K562 (cell line): ENCODE data around the gene ANAPC16. TPM values are rescaled to one million over a fixed set of nuclear protein-coding genes. Genes with fewer than 3 reads are reported as not detected.

Source experiments
- CBX3 ChIP-seq, 2 experiments: IDR thresholded peaks; 1 replicate in 1 of 2; 2 replicates in 1 of 2; pipeline ENCODE4 v1.6.1; 2012; ENCODE audit warnings: inconsistent platforms in 2 of 2, low read length in 2 of 2, borderline replicate concordance in 1 of 2, control low read depth in 1 of 2
- KLF13 ChIP-seq: fragments of 450-650 bp; IDR thresholded peaks from 2 replicates; pipeline ENCODE4 v1.6.1; 2016; ENCODE audit warnings: missing genetic modification characterization, low read depth, mild to moderate bottlenecking, missing compliant biosample characterization, moderate library complexity, borderline replicate concordance
- LEF1 ChIP-seq: fragments of 450-650 bp; IDR thresholded peaks from 2 replicates; pipeline ENCODE4 v1.6.1; 2016; ENCODE audit warnings: mild to moderate bottlenecking
- PTRF ChIP-seq: fragments of 450-650 bp; IDR thresholded peaks from 2 replicates; pipeline ENCODE4 v1.6.1; 2016; ENCODE audit warnings: mild to moderate bottlenecking, missing genetic modification characterization, missing compliant biosample characterization
- RBBP5 ChIP-seq: fragments of 200-600 bp; sonication (generic); IDR thresholded peaks from 2 replicates; pipeline ENCODE4 v1.6.1; 2012; ENCODE audit warnings: borderline replicate concordance, mild to moderate bottlenecking, low read length, control low read depth, inconsistent platforms; ENCODE audit not compliant: insufficient read depth, poor library complexity, severe bottlenecking
- RCOR1 ChIP-seq, 2 experiments: IDR thresholded peaks; 2 replicates each; pipeline ENCODE4 v1.6.1; 2012; ENCODE audit warnings: low read depth in 2 of 2, low read length in 2 of 2, borderline replicate concordance in 1 of 2, improper control_type of control experiment in 1 of 2
- SIN3A ChIP-seq, 2 experiments: fragments of 150-350 bp in 1 of 2; IDR thresholded peaks; 2 replicates each; pipeline ENCODE4 v1.6.1; 2011 to 2016; ENCODE audit warnings: borderline replicate concordance in 2 of 2, low read depth in 2 of 2, low read length in 2 of 2, mild to moderate bottlenecking in 2 of 2, moderate library complexity in 2 of 2; ENCODE audit not compliant: control insufficient read depth in 1 of 2
- SUPT5H ChIP-seq: fragments of 450-650 bp; IDR thresholded peaks from 2 replicates; pipeline ENCODE4 v1.6.1; 2016
- THRAP3 ChIP-seq: fragments of 450-650 bp; IDR thresholded peaks from 2 replicates; pipeline ENCODE4 v1.6.1; 2016; ENCODE audit warnings: mild to moderate bottlenecking, inconsistent platforms, borderline replicate concordance
- ZNF384 ChIP-seq: IDR thresholded peaks from 2 replicates; pipeline ENCODE4 v1.6.1; 2012; ENCODE audit warnings: low read depth, low read length, improper control_type of control experiment
- ZNF79 ChIP-seq: fragments of 250-450 bp; sonication (Bioruptor Pico); IDR thresholded peaks from 2 replicates; pipeline ENCODE4 v1.4.0; 2020; ENCODE audit warnings: low read depth, mild to moderate bottlenecking, moderate library complexity
- polyA plus RNA-seq, 8 experiments: library from polyadenylated mRNA; depleted of rRNA in 4 of 8; stranded (reverse) in 5 of 8; unstranded in 3 of 8; fragments of >200 nt; fragmentation: Nextera tagmentation in 2 of 8; fragmentation: Illumina TruSeq in 1 of 8; extraction: Ambion mirVana in 2 of 8; extraction: Trizol in 1 of 8; gene quantifications; 2 replicates each; pipeline versions ENCODE4 v1.2.1 to v1.2.3, GENCODE V29; 2011 to 2014; ENCODE audit warnings: inconsistent platforms in 1 of 8, missing spikeins in 1 of 8
- total RNA-seq, 7 experiments: library from RNA; depleted of rRNA in 6 of 7; stranded (reverse); fragments of >200 nt in 6 of 7; fragmentation: Illumina TruSeq in 2 of 7; extraction: Trizol in 2 of 7; gene quantifications; 2 replicates each; pipeline versions ENCODE4 v1.2.1 to v1.2.3, GENCODE V29; 2011 to 2021; ENCODE audit warnings: low replicate concordance in 1 of 7
- TF ChIP-seq, protein P1 (sequence below): sonication (generic); formaldehyde crosslinking; IDR thresholded peaks from 2 replicates; pipeline ENCODE4 v1.8.0; 2023; ENCODE audit warnings: mild to moderate bottlenecking, missing genetic modification reagents
- TF ChIP-seq, protein P2 (sequence below): sonication (generic); formaldehyde crosslinking; IDR thresholded peaks from 2 replicates; pipeline ENCODE4 v1.4.0; 2020; ENCODE audit warnings: mild to moderate bottlenecking, missing genetic modification reagents
- TF ChIP-seq, protein P3 (sequence below): fragments of 250-450 bp; sonication (Bioruptor Pico); IDR thresholded peaks from 2 replicates; pipeline ENCODE4 v1.5.0; 2021; ENCODE audit warnings: mild to moderate bottlenecking, borderline replicate concordance

ANAPC16 gene
- total and polyA plus RNA-seq, 9 of the 15 experiments (the other 6 are each of a cell fraction or from before 2014, with no cell fraction given), result 42.6 to 208 (median 108) TPM

DNA sequence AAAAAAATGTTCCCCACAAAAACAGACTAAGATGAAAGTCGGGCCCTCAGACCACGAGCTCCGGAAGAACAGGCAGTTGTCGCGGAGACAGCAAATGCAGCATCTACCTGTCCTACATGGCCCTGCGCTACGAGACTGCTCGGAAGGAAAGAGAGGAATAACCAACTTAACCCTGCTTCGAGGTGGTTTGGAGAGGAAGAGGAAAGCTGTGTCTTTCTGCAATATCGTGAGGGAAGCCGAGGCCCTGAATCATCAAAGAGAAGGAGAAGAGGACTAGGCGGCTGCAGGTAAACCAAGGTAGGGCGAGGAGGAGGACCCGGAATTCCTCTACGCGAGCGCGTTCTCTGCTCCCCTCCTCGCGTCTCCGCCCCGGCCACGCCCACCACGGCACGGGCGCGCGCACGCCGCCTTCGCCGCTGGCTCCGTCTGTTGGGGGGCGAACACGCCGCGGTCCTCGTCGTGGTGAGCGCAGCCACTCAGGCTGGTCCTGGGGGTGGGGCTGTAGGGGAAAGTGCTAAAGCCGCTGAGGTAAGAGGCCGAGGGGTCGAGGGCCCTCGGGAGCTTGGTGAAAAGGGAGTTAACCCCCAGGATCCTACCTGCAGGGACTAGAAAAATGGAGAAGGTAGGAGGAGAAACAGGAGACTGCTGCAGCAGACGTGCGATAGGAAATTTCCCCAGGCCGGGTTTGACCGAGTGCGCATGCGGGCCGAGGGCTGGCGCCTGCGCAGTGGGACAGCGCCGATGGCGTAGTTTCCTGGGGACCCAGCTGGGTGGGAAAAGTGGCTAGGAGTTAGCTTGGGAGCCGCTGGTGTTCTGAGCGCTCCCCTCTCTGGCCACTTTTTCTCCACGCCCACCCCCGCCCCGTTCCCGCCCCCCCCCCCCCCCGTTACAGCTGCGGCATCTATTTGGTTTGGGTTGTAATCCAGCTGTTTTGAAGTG lies at the start of gene ANAPC16, which contains the start of gene ASCC1 (continued):
- TF ChIP-seq, protein P1, sequence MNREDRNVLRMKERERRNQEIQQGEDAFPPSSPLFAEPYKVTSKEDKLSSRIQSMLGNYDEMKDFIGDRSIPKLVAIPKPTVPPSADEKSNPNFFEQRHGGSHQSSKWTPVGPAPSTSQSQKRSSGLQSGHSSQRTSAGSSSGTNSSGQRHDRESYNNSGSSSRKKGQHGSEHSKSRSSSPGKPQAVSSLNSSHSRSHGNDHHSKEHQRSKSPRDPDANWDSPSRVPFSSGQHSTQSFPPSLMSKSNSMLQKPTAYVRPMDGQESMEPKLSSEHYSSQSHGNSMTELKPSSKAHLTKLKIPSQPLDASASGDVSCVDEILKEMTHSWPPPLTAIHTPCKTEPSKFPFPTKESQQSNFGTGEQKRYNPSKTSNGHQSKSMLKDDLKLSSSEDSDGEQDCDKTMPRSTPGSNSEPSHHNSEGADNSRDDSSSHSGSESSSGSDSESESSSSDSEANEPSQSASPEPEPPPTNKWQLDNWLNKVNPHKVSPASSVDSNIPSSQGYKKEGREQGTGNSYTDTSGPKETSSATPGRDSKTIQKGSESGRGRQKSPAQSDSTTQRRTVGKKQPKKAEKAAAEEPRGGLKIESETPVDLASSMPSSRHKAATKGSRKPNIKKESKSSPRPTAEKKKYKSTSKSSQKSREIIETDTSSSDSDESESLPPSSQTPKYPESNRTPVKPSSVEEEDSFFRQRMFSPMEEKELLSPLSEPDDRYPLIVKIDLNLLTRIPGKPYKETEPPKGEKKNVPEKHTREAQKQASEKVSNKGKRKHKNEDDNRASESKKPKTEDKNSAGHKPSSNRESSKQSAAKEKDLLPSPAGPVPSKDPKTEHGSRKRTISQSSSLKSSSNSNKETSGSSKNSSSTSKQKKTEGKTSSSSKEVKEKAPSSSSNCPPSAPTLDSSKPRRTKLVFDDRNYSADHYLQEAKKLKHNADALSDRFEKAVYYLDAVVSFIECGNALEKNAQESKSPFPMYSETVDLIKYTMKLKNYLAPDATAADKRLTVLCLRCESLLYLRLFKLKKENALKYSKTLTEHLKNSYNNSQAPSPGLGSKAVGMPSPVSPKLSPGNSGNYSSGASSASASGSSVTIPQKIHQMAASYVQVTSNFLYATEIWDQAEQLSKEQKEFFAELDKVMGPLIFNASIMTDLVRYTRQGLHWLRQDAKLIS (CRISPR knock-in tag), result 0 out of 2 replicates have a peak, but pooled peaks have one; percentile 36
- TF ChIP-seq, protein P2, sequence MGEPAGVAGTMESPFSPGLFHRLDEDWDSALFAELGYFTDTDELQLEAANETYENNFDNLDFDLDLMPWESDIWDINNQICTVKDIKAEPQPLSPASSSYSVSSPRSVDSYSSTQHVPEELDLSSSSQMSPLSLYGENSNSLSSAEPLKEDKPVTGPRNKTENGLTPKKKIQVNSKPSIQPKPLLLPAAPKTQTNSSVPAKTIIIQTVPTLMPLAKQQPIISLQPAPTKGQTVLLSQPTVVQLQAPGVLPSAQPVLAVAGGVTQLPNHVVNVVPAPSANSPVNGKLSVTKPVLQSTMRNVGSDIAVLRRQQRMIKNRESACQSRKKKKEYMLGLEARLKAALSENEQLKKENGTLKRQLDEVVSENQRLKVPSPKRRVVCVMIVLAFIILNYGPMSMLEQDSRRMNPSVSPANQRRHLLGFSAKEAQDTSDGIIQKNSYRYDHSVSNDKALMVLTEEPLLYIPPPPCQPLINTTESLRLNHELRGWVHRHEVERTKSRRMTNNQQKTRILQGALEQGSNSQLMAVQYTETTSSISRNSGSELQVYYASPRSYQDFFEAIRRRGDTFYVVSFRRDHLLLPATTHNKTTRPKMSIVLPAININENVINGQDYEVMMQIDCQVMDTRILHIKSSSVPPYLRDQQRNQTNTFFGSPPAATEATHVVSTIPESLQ (CRISPR knock-in tag), result peak; percentile 95; the same call in 1 of the 2 replicates
- TF ChIP-seq CBX3 (IDR thresholded peaks at IDR 0.05; ENCODE audit: borderline replicate concordance in 1 of 2, low read length in 2 of 2) (peak in 1 of 2 experiments; percentile 79; a peak in 1 of 3 replicates), SUPT5H (peak; percentile 99), ZNF79 (CRISPR knock-in tag) (no peak), RBBP5 (peak; percentile 91), KLF13 (peak; percentile 97), LEF1 (no peak; the same call in none of the 2 replicates), PTRF (tag) (no peak), ZNF384 (peak; percentile 13; the same call in 1 of the 2 replicates), SIN3A (IDR thresholded peaks at IDR 0.05; ENCODE audit: borderline replicate concordance in 2 of 2, control insufficient read depth in 1 of 2, low read depth in 2 of 2, low read length in 2 of 2) (peak; percentile 66 to 73; a peak in 3 of 4 replicates), THRAP3 (no peak), RCOR1 (IDR thresholded peaks at IDR 0.05; ENCODE audit: borderline replicate concordance in 1 of 2, low read depth in 2 of 2, low read length in 2 of 2) (peak in 1 of 2 experiments; percentile 70; a peak in 2 of 4 replicates)
- TF ChIP-seq, protein P3, sequence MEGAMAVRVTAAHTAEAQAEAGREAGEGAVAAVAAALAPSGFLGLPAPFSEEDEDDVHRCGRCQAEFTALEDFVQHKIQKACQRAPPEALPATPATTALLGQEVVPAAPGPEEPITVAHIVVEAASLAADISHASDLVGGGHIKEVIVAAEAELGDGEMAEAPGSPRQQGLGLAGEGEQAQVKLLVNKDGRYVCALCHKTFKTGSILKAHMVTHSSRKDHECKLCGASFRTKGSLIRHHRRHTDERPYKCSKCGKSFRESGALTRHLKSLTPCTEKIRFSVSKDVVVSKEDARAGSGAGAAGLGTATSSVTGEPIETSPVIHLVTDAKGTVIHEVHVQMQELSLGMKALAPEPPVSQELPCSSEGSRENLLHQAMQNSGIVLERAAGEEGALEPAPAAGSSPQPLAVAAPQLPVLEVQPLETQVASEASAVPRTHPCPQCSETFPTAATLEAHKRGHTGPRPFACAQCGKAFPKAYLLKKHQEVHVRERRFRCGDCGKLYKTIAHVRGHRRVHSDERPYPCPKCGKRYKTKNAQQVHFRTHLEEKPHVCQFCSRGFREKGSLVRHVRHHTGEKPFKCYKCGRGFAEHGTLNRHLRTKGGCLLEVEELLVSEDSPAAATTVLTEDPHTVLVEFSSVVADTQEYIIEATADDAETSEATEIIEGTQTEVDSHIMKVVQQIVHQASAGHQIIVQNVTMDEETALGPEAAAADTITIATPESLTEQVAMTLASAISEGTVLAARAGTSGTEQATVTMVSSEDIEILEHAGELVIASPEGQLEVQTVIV, result no peak
